ENCODE measurements around the gene RXRA. TPM values are rescaled to one million over a fixed set of nuclear protein-coding genes. Genes with fewer than 3 reads are reported as not detected.

RXRA gene
- total RNA-seq, 1 donor from 2014 or later: 16.8 TPM

DNA sequence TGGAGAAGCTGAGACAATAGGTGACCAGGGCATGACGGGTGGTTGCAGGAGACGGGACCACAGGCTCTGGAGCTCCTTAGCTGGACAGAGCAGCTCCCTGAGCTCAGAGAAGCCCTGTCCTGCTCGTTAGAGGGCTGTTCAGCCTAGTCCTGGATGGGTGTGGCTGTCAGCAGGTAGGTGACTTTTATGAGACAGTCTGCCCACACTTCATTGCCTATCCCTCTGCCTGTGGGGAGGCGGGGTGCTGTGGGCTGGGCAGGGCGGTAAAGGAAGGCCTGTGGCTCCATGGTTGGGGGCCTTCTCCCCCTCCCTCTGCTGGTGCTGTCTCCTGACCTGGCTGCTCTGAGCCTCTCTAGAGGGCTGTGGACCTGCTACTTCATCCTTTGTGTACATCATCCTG lies 134.6 kb downstream of the RXRA start:
- DNase-seq (ENCODE audit: low read depth): no peak
- no peak for FAIRE-seq
- Histone ChIP-seq H3K36me3 (ENCODE audit: control insufficient read depth, insufficient read depth, low read length) (no peaks in the 10 kb centered on the region), H3K27me3 (ENCODE audit: control insufficient read depth, insufficient read depth, low read length) (no peaks in the 10 kb centered on the region), H3K4me3 (ENCODE audit: low read depth, low read length) (no peak overlapping the region)
- TF ChIP-seq, protein P1, sequence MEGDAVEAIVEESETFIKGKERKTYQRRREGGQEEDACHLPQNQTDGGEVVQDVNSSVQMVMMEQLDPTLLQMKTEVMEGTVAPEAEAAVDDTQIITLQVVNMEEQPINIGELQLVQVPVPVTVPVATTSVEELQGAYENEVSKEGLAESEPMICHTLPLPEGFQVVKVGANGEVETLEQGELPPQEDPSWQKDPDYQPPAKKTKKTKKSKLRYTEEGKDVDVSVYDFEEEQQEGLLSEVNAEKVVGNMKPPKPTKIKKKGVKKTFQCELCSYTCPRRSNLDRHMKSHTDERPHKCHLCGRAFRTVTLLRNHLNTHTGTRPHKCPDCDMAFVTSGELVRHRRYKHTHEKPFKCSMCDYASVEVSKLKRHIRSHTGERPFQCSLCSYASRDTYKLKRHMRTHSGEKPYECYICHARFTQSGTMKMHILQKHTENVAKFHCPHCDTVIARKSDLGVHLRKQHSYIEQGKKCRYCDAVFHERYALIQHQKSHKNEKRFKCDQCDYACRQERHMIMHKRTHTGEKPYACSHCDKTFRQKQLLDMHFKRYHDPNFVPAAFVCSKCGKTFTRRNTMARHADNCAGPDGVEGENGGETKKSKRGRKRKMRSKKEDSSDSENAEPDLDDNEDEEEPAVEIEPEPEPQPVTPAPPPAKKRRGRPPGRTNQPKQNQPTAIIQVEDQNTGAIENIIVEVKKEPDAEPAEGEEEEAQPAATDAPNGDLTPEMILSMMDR (IDR thresholded peaks at IDR 0.05; ENCODE audit: insufficient read depth, low read length, severe bottlenecking): no peak

DNA sequence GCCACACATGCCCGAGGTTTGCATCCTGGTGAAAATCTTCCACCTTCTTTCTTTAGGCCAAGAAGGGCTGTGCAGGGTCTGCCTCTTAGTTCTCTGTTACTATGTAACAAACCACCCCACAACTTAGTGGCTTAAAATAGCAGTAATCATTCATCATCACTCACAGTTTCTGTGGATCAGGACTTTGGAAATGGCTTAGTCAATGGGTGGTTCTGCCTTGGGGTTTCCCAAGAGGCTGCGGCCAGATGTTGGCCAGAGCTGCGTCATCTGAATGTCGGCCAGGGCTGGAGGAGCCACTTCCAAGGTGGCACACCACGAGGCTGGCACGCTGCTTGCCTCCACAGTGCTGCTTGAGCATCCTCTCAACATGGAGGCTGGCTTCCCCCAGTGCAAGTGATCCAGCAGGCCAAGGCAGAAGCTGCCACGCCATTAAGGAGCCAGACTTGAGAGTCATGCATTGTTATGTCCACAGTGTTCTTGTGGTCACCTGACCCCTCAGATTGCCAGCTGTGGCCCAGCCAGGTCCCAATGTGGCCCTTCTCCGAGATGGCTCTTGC lies 135.2 kb downstream of the RXRA start:
- Histone ChIP-seq H3K27me3 (ENCODE audit: control insufficient read depth, insufficient read depth, low read length) (no peaks in the 10 kb centered on the region), H3K4me3 (ENCODE audit: low read depth, low read length) (no peak overlapping the region), H3K36me3 (ENCODE audit: control insufficient read depth, insufficient read depth, low read length) (no peaks in the 10 kb centered on the region)
- TF ChIP-seq, protein P1 (IDR thresholded peaks at IDR 0.05; ENCODE audit: insufficient read depth, low read length, severe bottlenecking): no peak
- DNase-seq (ENCODE audit: low read depth): no peak
- no peak for FAIRE-seq

DNA sequence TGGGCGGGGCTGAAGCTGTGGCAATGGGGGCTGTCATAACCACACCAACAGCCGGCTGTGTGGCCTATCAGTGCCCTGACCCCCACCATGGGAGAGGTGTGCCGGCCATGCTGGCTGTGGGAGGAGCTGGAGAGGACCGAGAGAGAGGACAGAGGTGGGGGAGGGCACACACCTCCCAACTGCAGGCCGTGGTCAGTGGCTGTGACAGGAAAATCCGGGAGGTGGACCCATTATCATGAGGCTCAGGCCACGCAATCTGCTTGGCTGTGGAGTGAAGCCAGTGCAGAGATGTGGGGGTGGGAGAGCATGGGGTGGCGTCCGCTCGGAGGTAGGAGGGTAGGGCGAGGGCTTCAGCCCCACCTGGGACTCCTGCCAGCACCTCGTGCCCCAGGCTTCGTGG lies 136.1 kb downstream of the RXRA start:
- DNase-seq (ENCODE audit: low read depth) (no peak), FAIRE-seq (no peak)
- H3K27me3 ChIP-seq (ENCODE audit: control insufficient read depth, insufficient read depth, low read length): no peaks in the 10 kb centered on the region
- no peaks in the 10 kb centered on the region for H3K36me3 ChIP-seq (ENCODE audit: control insufficient read depth, insufficient read depth, low read length)
- no peak overlapping the region for H3K4me3 ChIP-seq (ENCODE audit: low read depth, low read length)
- TF ChIP-seq, protein P1 (IDR thresholded peaks at IDR 0.05; ENCODE audit: insufficient read depth, low read length, severe bottlenecking): no peak

DNA sequence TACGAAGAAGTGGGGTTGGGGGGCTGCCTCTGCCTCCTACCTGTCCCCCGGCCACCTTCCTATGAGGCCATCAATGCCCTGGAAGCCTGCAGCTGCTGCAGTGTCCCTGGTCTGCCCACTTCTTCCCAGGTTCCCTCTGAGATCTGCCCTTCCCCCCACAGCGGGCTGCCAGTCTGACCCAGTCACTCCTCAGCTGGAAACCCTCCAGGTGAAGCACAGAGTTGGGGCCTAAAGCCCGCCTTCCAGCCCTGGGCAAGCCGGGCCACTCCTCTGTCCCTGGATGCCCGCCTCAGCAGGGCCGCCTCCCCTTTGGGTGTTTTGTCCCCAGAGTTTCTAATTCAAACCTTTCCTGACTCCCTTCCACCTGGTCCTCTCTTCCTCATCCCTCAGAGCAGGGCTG lies 137.0 kb downstream of the RXRA start:
- Histone ChIP-seq H3K36me3 (ENCODE audit: control insufficient read depth, insufficient read depth, low read length) (no peaks in the 10 kb centered on the region), H3K4me3 (ENCODE audit: low read depth, low read length) (no peak overlapping the region), H3K27me3 (ENCODE audit: control insufficient read depth, insufficient read depth, low read length) (peaks cover under 1% of the 10 kb centered on the region)
- TF ChIP-seq, protein P1 (IDR thresholded peaks at IDR 0.05; ENCODE audit: insufficient read depth, low read length, severe bottlenecking): no peak
- DNase-seq (ENCODE audit: low read depth): no peak
- FAIRE-seq: no peak

DNA sequence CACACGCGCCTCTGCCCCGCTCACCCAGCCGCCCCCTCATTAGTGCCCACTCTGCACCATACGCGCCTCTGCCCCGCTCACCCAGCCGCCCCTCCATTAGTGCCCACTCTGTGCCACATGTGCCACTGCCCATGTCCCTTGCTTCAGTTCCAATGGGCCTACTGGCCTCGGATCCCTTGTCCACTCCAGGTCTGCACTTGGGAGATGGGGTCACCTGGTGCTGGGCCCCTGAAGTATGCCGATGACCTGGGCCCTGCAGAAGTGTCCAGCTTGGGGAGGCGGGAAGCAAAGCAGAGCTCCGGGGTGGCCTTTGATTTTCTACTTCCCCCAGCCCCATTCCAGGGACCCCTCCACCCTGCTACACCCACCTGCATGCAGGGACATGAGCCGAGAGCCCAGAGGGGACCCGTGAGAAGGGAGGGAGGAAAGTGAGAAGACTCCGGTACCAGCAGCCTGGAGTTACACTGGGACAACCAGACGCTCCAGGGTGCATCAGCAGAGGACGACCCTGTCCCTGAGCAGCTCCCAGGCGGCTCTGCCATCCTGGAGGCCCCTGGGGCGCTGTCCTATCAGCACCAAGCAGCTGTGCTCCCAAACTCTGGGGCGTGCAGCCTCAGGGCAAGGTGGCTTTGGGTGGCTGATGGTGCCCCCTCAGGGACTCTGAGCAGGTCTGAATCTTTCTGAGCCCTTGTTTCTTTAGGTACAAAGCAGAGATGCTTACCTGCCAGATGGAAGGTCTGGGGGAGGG lies 140.8 kb downstream of the RXRA start:
- no peaks in the 10 kb centered on the region for H3K36me3 ChIP-seq (ENCODE audit: control insufficient read depth, insufficient read depth, low read length)
- H3K4me3 ChIP-seq (ENCODE audit: low read depth, low read length): no peak overlapping the region
- peaks cover 2% of the 10 kb centered on the region for H3K27me3 ChIP-seq (ENCODE audit: control insufficient read depth, insufficient read depth, low read length)
- DNase-seq (ENCODE audit: low read depth): no peak
- TF ChIP-seq, protein P1 (IDR thresholded peaks at IDR 0.05; ENCODE audit: insufficient read depth, low read length, severe bottlenecking): no peak
- FAIRE-seq: no peak

Measured in bronchial epithelial cell (primary cell).